OCI-LY7 (cell line): ENCODE results near the gene TEX48. TPM values are rescaled to one million over a fixed set of nuclear protein-coding genes. Genes with fewer than 3 reads are reported as not detected.

Source experiments
- BruUV-seq: library from RNA; stranded (reverse); fragments of 400-500 nt; replicated peaks from 2 replicates; lab custom pipeline; 2021; lab: Mats Ljungman, UMichigan
- CTCF ChIA-PET: fragments of 300-600 bp; sonication (Branson Sonifier 250); formaldehyde crosslinking; loops from one replicate; lab custom pipeline; 2022; ENCODE audit warnings: antibody characterized with exemption; ENCODE audit not compliant: unreplicated experiment; lab: Charles Lee
- POLR2A ChIA-PET: fragments of 300-600 bp; sonication (Branson Sonifier 250); formaldehyde crosslinking; loops from one replicate; lab custom pipeline; 2022; ENCODE audit warnings: antibody characterized with exemption; lab: Charles Lee
- DNase-seq: peaks from one replicate; pipeline ENCODE4 v3.0.0-alpha.2; 2015; ENCODE audit warnings: low spot score
- H2AFZ ChIP-seq: fragments of 200-600 bp; sonication (generic), shearing (Covaris generic); 2 replicates; pipeline ENCODE4 v1.6.1; 2014; ENCODE audit warnings: mild to moderate bottlenecking, antibody characterized with exemption, low read length, moderate library complexity
- H3K27ac ChIP-seq: fragments of 200-600 bp; sonication (generic); 2 replicates; pipeline ENCODE4 v1.5.1; 2014; ENCODE audit warnings: mixed run types, low read depth, mild to moderate bottlenecking, moderate library complexity, low read length, inconsistent platforms; ENCODE audit not compliant: poor library complexity, severe bottlenecking
- H3K36me3 ChIP-seq: fragments of 200-600 bp; sonication (generic); 2 replicates; pipeline ENCODE4 v1.6.1; 2014; ENCODE audit warnings: mild to moderate bottlenecking, antibody characterized with exemption, low read length, moderate library complexity, mixed read lengths; ENCODE audit not compliant: insufficient read depth
- H3K4me1 ChIP-seq: fragments of 200-600 bp; sonication (generic); 2 replicates; pipeline ENCODE4 v1.5.1; 2014; ENCODE audit warnings: mild to moderate bottlenecking, low read length; ENCODE audit not compliant: insufficient read depth, poor library complexity, severe bottlenecking
- H3K4me2 ChIP-seq: fragments of 200-600 bp; sonication (generic); 2 replicates; pipeline ENCODE4 v1.6.1; 2014; ENCODE audit warnings: mild to moderate bottlenecking, low read length
- H3K4me3 ChIP-seq: fragments of 200-600 bp; sonication (generic); 2 replicates; pipeline ENCODE4 v1.5.1; 2014; ENCODE audit warnings: mild to moderate bottlenecking, low read depth, low read length; ENCODE audit not compliant: poor library complexity, severe bottlenecking
- H3K79me2 ChIP-seq: fragments of 200-600 bp; sonication (generic); 2 replicates; pipeline ENCODE4 v1.6.1; 2016; ENCODE audit warnings: low read depth, mild to moderate bottlenecking, low read length, moderate library complexity, mixed read lengths; ENCODE audit not compliant: insufficient read depth
- H3K9me2 ChIP-seq: fragments of 200-600 bp; sonication (generic); 2 replicates; pipeline ENCODE4 v1.6.1; 2016; ENCODE audit warnings: mild to moderate bottlenecking, low read length, mixed read lengths; ENCODE audit not compliant: insufficient read depth
- H3K9me3 ChIP-seq: fragments of 200-600 bp; sonication (generic); 2 replicates; pipeline ENCODE4 v1.6.1; 2014; ENCODE audit warnings: mild to moderate bottlenecking, mixed run types, low read length, mixed read lengths
- H4K20me1 ChIP-seq: fragments of 200-600 bp; sonication (generic); 2 replicates; pipeline ENCODE4 v1.6.1; 2014; ENCODE audit warnings: mild to moderate bottlenecking, antibody characterized with exemption, low read length, moderate library complexity, mixed read lengths; ENCODE audit not compliant: insufficient read depth
- CTCF ChIP-seq: fragments of 200-600 bp; sonication (generic); conservative IDR thresholded peaks from 2 replicates; pipeline ENCODE4 v1.5.1; 2014; ENCODE audit warnings: mild to moderate bottlenecking, antibody characterized with exemption, low read length, moderate library complexity, mixed read lengths
- EZH2phosphoT487 ChIP-seq: fragments of 200-600 bp; sonication (generic); IDR thresholded peaks from 2 replicates; pipeline ENCODE4 v1.6.1; 2018; ENCODE audit warnings: low read depth, borderline replicate concordance, mild to moderate bottlenecking, mixed run types, antibody characterized with exemption, low read length, moderate library complexity, mixed read lengths
- intact Hi-C: fragments of 100-400 bp; cut with micrococcal nuclease; formaldehyde crosslinking; loops from one replicate; pipeline ENCODE4 v1.10.0; 2022; ENCODE audit not compliant: unreplicated experiment
- total RNA-seq, 2 experiments: library from RNA; depleted of rRNA in 1 of 2; stranded (reverse); fragments of >200 nt in 1 of 2; shearing (Covaris generic) in 1 of 2; gene quantifications; 2 replicates each; pipeline ENCODE4 v1.2.3, GENCODE V29; 2014 to 2022

Gene TEX48
- total RNA-seq, 2 experiments from 2014 or later, result not detected

GRCh38 chr9:114694146-114694545, 12.2 kb upstream of the TEX48 start:
- BruUV-seq, result no TSS peak
- ChIA-PET POLR2A (no interaction called here), CTCF (no interaction called here)
- DNase-seq, result no peak
- Histone ChIP-seq H2AFZ (no peak overlapping the region), H4K20me1 (no peaks in the 10 kb centered on the region), H3K36me3 (no peaks in the 10 kb centered on the region), H3K9me2 (no peaks in the 10 kb centered on the region), H3K79me2 (no peaks in the 10 kb centered on the region), H3K4me2 (no peak overlapping the region), H3K4me3 (no peak overlapping the region), H3K4me1 (no peaks in the 10 kb centered on the region), H3K27ac (no peak overlapping the region), H3K9me3 (no peaks in the 10 kb centered on the region)
- intact Hi-C loops, result no loop called here
- no peak for TF ChIP-seq CTCF
- no peak for TF ChIP-seq EZH2phosphoT487

- Histone ChIP-seq H3K4me2 (no peak overlapping the region), H3K4me1 (no peaks in the 10 kb centered on the region), H3K27ac (no peak overlapping the region), H4K20me1 (no peaks in the 10 kb centered on the region), H2AFZ (no peak overlapping the region), H3K9me2 (no peaks in the 10 kb centered on the region), H3K79me2 (no peaks in the 10 kb centered on the region), H3K36me3 (no peaks in the 10 kb centered on the region), H3K9me3 (no peaks in the 10 kb centered on the region), H3K4me3 (no peak overlapping the region)
- intact Hi-C loops, result no loop called here
- no peak for DNase-seq
- no TSS peak for BruUV-seq
- ChIA-PET POLR2A (interaction anchor here (0.9 kb wide), 1 partner anchor 218 kb away, joined by 3 read pairs; no protein-coding TSS in a partner anchor), CTCF (no interaction called here)
- TF ChIP-seq EZH2phosphoT487 (no peak), CTCF (no peak)
Observed at GRCh38 chr9:114693248-114693855, 11.4 kb upstream of the TEX48 start.

GRCh38 chr9:114691956-114692295, 9.9 kb upstream of the TEX48 start:
- ChIA-PET CTCF (no interaction called here), POLR2A (no interaction called here)
- no peaks in the 10 kb centered on the region for H4K20me1 ChIP-seq
- BruUV-seq, result no TSS peak
- H2AFZ ChIP-seq, result no peak overlapping the region
- no peaks in the 10 kb centered on the region for H3K79me2 ChIP-seq
- H3K36me3 ChIP-seq, result no peaks in the 10 kb centered on the region
- H3K4me1 ChIP-seq, result no peaks in the 10 kb centered on the region
- no peak overlapping the region for H3K27ac ChIP-seq
- H3K9me3 ChIP-seq, result no peaks in the 10 kb centered on the region
- DNase-seq, result no peak
- TF ChIP-seq CTCF (no peak), EZH2phosphoT487 (no peak)
- no peaks in the 10 kb centered on the region for H3K9me2 ChIP-seq
- no peak overlapping the region for H3K4me2 ChIP-seq
- intact Hi-C loops, result no loop called here
- no peak overlapping the region for H3K4me3 ChIP-seq
